HL-60/S4 (cell line): ENCODE results near the gene PSMB3.
"Not testable (repeated sequence)": the region's sequence is repeated elsewhere in the genome, so short reads cannot be mapped to it uniquely, and the experiment has no call there.

Source experiments
- in situ Hi-C: fragments of 300-500 bp; cut with MboI; formaldehyde crosslinking; loops from 2 replicates; pipeline ENCODE4 v1.14.3; 2022; ENCODE audit warnings: low sequenced_read_pairs

The PSMB3 gene

DNA sequence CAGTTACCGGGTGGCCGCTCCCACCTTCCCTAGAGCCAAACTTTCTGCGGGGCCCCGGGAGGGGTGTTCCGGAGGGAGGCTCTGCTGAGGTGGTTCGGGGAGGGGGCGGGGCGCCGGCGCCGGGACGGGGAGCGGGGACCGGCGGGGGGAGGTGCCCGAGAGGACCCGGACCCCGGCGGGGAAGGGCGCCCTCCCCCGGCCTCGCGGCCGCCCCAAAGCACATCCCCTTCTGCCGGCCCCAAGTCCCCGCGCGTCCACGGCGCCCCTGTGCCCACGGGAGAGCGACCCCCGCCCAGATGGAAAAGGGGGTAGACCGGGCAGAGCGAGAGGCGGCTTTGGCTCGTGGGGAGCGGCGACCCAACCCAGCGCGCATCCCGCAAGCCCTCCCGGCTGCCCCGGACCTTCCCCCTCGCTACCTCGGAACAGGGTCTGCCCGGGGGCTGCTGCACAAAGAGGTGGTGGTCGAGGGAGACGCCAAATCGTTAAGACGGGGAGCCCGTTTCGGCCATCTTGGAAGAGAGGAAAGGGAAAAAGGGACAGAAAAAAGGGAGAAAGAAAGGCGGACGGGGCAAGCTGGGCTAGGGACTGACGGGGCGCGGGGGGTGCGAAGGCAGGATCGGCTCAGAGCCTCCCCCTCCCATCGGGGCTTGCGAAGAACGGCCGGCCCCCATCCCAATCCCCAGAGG lies 4.9 kb upstream of the PSMB3 start:
- in situ Hi-C loops, result no loop called here

DNA sequence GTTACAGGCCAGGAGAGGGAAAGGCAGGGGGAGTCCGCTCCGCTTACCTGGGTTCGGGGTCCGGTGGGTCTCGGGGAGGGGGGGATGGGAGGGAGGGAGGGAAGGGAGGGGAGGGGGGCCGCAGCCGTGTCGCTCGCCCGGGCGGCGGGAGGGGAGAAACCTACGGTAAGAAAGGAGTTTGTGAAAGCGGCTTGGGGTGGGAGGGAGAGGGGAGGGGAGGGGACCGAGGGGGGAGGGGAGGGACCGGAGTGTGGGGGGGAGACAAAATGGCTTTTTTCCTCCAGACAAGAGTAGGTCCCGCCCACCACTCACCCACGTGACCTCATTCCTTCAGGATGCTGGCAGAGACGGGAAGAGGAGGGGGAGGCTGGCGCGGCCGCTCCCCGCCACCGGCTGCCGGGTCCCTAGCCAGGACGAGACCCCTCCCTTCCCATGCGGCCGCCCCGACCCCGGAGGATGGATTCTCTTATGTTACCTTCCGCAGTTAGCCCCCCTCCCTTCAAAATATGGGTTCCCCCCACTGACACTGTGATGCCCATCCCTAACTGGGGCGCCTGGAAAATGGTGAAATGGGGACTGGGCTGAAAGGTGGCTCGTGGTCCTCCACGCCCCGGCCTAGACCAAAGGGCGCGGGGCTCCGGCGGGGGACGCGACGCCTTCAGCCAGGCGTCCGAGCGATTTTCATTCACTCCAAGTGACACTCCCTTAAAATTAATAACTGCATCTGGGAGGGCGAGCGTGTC lies 4.2 kb upstream of the PSMB3 start, which contains the start of gene PCGF2:
Gene PCGF2 (minus strand): TSS at position 188 of the 743 bp plus-strand sequence. CDS start 7,934 bp downstream, outside the sequence.
- in situ Hi-C loops, result no loop called here

DNA sequence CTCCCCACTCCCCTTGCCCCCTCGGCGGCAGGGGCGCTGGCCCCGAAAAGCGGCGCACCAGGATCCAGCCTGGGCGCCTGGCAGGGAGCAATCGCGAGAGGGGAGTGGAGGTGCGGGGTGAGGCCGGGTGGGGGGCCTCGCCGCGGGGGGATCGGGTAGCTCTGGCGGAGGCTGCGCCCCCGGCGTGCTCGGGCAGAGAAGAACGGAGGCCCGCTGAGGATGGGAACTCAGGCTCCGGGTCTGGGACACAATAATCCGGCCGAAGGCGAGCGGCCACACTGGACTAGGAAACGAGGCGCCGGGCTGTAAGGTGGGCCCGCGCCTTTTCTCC lies 3.7 kb upstream of the PSMB3 start:
- in situ Hi-C loops, result no loop called here

DNA sequence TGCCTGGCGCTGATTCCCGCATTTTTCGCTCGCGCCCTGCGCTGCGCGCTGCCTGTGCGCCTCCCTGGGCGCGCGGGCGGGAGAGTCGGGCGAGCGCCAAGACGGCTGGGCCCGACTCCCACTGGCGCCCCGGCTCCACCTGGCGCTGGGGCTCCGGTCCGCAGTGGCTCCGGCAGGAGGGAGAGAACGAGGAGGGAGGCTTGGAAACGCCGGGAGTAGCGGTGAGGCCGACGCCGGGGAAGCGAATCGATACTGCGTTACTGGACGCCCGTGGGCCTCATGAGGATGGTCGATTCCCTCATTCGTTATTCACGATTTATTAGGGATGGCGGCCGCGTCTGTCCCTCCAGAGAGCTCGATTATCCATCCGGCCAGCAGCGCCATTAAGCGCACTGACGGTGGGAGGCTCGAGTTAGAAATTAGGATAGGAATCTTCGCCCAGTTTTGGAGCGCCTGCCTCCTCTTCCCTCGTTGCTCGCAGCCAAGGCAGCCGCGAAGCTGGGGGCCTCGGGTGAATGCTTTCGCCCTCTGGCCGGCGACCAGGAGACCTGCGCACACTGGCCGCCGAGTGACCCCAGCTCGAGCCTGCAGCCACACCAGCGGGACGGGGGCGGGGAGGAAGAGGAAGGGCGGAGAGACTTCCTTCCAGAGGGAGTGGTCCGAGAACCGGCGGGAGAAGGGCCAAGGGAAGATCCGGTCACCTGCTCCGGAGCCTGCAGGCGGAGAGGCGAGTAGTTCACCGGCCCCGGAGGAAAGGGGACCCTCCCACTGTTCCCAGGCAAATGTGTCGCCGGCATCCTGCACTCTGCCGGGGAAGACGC lies 3.1 kb upstream of the PSMB3 start:
- in situ Hi-C loops, result no loop called here

DNA sequence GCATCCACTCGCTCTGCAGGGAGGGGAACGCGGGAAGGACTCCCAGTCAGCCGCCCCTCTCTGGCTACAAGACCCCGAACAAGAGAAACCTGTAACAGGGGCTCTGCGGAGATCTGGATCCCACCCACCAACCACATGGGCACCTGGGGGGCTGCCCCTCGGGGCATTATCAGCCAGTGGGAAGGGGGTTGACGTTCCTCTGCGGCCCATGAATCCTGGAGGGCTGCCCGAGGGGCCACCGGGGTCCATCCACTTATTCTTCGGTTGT lies 2.6 kb upstream of the PSMB3 start:
- in situ Hi-C loops, result no loop called here

DNA sequence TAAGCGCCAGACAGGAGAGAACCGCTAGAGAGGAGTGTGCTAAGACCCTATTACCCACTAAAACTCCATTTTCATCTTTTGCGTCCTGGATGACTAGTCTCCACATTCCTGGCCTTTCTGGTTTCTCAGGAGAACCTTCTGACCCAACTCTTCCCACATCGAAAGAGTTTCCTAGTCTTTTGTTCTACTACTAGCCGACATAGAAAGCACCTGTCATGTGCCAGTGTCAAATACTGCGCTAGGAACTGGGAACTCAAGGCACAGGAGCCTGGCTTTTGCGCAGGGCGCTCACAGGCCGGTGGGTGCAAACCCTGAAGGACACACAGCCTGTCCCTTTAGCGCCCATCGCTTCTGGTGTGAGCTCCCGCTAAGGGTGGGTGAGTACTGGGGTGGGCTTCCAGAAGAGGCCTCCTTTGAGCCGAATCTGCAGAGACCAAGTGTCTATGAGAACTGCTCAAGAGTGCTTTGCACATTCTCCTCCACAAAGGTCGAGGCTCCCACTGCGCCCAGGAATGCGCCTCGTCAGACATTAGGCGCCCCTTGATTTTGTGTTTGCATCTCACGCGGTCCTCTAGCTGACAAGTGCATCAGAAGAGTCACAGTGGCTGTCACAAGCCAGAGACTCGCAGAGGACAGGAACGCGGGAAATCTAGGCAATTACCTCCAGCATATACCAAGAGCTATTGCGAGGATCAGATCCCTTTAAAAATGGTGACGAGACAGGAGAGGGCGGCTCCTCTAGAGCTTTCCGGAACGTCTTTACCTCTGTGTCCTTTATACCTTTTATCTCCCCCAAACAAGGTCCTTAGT lies 2.0 kb upstream of the PSMB3 start:
- in situ Hi-C loops, result no loop called here

DNA sequence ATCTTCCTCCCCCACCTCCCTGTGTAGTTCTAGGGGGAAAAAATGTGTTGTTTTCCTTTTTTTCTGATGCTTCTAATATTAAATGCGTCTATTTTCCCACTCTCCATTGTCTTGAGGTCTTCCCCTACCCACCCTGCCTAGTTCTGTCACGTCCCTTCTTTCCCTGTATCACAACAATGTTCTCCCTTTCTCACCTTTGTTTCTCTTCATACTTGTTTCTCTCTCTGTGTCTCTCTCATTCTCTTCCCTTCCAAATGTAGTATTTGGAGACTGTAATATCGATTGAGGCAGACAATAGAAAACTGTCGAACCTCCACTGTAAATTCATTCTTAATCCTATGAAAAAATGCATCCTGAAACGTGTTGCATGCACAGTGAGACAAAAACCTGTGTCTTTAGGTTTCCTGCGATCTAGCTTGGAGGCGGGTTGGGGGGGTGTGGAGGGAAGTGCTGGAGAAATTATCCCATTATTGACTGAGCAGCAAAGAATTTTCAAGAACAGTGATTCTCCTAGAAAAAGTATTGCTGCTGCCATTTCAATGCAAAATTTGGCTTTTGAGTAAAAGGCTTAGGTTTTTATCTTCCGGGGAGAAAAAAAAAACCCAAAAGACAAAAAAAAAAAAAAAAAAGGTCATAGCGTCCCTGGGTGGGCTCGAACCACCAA lies 1.3 kb upstream of the PSMB3 start:
- in situ Hi-C loops, result no loop called here

DNA sequence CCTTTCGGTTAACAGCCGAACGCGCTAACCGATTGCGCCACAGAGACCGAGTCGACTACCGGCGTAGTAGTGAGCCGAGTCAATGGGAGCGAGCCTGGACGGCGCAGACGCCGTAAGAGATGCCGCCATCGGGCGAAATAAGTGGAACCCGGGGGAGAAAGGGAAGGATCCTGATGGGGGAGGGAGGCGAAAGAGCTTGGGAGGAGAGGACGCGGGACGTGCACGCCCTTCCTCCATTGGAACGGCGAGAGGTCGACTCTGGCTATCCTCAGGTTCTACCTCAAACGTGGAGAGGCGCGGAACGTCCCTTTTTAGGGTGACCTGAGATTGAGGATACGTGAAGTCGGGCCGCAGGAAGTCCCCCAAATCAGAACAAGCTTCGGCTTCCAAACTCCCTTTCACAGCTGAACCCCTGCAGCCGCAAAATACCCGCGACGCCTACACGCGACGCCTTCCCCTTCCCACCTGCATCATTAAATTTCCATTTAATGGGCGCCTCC lies 683 bp upstream of the PSMB3 start:
- in situ Hi-C loops, result no loop called here

DNA sequence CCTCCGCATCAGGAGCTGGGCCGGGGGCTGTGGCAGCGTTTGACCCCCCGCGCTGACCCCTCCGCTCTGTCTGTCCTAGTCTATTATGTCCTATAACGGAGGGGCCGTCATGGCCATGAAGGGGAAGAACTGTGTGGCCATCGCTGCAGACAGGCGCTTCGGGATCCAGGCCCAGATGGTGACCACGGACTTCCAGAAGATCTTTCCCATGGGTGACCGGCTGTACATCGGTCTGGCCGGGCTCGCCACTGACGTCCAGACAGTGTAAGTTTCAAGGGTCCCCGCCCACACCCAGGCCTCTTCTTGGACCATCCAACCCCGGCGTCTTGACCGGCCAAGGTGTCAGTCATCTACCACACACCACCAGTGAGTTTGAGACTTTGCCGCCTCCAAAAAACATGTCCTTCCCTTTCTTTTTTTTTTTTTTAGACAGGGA lies 548 bp downstream of the PSMB3 start:
- in situ Hi-C loops, result no loop called here

DNA sequence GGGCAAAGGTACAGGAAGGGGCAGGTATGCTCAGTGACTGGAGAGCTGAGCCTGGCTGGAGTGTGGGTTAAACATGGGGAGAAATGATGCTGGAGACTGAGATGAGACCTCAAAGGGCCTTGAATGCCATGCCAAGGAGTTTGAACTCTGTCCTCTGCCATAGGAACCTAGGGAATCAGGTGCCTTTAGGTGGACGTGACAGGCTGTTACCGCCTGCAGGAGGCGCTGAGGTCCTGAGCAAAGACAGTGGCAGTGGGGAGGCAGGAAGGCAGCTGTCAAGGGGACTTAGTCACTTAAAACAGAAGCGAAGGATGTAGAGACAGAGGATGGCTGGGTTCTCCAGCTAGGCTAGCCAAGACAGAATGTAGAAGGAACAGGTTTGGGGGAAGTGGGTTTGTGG lies 9.1 kb downstream of the PSMB3 start:
- in situ Hi-C loops, result no loop called here

DNA sequence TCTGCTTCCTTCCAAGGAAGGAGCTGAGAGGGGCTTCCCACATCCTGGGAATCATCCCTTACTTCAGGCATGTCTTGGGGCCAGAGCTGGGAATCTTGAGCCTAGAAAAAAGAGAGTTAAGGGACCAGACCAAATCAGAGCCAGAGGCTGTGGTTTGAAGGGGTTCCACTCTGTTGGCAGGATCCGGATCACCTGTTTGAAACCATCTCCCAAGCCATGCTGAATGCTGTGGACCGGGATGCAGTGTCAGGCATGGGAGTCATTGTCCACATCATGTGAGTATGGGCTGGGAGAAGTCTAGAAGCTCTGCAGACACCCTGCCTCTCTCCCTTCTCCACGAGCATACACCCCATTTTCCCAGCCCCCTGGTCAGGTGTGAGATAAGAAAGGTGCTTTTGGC lies 9.7 kb downstream of the PSMB3 start:
- in situ Hi-C loops, result no loop called here

DNA sequence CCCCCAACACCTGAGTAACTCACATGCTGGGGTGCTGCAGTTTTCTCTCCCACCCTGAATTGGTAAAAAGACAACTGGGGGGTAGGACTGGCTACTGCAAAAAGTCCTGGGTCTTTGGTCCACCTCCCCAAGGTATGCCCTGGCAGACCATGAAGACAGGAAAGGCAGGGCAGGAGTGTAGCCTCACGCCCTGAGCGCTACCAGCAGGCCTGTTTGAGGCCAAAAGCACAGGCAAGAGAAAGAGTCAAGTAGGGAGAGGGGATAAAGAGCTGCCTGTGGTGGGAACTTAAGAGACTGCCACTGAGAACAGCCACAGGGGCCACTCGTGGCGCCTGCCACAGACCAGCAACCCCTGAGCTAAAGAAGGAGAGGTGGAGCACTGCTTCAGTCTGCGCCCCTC lies 13.8 kb downstream of the PSMB3 start:
- in situ Hi-C loops, result no loop called here

DNA sequence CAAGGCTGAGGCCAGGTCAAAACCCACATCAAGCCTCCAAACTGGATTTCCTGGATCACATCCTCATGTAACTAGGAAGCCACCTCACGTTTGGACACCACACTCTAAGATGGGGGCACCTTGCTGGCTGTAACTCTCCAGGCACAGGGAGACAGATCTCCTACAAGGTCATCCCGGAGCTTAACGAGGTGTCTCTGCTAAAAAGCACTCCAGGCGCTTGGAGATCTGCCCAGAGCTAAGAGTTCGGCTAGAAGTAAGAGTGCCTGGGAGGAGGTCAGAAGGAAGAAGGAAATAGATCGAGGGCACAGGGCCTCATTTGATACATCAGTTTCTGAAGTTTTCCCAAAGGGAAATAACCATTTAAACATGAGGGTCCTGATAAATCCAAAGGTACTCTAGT lies 15.9 kb downstream of the PSMB3 start:
- in situ Hi-C loops, result no loop called here

DNA sequence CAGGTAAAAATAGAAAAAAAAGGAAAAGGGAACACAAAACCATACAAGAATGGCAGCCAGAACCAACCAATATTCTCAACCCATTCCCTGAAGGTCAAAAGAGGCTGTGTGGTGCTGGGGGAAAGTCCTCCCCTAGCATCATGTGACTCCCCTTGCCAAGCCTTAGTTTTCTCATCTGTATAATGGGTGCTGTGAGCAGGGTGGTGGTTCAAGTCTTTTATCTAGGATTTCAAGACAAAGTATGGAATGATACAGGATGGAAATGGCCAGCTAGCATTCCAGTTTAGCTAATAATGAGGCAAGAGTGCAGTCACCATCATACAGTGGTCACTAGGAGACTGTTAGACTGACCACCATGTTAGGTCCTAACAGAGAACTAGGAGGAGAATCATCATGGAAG lies 20.7 kb downstream of the PSMB3 start:
- in situ Hi-C loops, result no loop called here

DNA sequence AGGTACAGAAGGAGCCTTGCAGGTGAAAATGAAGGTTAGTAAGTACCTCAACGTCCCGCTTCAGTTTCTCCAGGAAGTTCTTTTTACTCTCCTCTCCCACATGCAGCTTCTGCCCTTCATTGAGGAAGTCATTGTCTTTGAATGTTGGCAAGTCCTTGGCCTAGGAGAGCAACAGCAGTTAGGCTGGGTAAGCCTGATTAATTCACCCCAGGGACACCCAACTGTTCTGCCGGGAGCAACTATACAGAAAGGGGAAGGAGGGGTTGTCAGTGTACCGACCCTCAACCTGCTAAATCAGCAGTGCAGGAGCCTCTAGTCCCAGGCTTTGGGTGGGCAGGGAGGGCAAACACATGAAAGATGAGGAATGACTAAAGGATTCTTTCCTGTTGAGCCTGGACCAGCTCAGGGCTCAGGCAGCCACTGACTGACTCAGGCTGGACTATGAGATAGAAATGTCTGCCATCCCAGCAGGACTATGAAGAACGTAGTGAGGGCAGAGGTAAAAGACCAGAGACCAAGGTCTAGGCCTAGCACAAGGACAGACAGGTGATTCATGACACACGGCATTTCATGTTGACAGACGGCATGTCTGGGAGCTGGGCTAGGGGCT lies 25.2 kb downstream of the PSMB3 start:
- in situ Hi-C loops, result no loop called here

DNA sequence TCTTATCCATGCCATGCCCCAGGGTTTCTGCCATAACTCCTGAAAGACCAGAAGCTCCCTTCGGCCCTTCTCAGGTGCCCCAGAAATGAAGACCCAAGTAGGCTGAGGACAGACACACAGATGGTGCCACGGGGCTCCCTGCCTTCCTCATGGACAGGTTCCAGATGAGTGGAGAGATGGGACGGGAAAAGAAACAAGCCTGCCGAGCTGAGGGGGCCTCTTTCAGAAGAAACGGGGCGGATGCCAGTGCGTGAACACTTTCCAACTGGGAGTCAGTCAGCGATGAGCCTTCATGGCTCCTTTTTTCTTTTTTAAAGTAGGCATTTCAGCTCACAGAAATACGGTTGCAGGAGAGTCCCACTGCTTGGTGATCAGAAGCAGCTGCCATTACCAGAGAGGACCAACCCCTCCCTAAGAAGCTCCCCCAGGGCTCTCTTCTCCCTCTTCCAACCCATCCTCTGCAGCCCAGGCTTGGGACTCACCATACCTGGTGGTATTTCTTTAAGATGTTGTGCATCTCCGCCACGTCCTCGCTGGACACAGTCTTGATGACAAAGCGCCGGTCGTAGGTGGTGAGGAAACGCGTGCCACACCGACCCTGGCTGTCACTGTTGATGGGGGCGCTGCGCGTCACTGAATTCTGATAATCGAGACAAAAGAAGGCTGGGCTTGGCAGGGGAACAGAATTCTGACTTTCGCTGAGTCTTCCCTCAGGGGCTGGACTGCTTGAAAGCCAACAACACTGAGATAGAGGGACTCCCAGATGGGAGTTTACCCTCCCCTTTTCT lies 27.6 kb downstream of the PSMB3 start:
- in situ Hi-C loops, result no loop called here

DNA sequence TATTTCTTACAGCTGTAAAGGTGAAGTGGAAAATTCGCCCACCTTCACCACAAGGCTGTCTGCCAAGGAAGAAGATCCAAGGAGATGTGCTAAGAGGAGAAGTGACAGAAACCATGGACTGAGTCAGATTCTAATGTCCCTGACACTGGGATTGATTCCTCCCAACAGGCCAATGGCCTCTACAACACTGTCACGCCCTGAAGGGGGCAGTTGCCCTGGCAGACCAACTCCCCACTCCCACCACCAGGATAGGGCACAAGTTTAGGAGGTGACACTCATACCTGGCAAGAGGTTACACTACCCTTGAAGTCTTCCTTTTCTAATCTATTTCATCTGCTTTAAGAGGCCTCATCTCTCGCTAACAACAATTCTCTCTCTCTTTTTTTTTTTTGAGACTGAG lies 30.7 kb downstream of the PSMB3 start:
- in situ Hi-C loops, result no loop called here

DNA sequence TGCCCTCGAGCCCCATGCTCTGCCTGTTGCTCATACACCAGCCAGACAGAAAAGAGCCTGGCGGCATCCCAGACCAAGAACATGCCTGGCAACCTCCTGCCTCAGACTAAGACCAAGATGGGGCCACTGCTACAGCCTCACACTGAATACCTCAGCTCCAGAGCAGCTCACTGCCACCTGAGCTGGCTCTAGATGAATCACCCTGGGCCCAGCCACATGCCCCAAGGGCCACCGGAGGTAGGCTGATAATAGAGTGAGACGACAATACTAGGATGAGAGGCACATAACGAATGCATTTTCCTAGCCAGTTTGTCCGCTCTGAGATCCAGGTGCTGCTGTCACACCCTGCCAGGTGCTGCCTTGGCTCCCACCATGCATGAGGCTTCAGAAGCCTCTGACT lies 33.8 kb downstream of the PSMB3 start:
- in situ Hi-C loops, result no loop called here

DNA sequence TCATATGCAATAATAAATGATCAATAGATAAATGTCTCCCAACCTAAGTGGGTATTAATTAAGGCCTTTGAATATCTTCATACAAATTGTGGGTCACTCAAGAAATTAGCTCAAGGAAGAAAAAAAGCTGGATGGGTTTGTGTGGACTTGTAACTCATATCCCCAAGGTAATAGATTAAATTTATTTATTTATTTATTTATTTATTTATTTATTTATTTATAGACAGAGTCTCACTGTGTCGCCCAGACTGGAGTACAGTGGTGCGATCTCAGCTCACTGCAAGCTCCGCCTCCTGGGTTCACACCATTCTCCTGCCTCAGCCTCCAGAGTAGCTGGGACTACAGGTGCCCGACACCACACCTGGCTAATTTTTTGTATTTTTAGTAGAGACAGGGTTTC lies 35.5 kb downstream of the PSMB3 start:
- in situ Hi-C loops, result not testable (repeated sequence)
